H1 (cell line): ENCODE results near the gene SAMD4A. TPM values are rescaled to one million over a fixed set of nuclear protein-coding genes. Genes with fewer than 3 reads are reported as not detected.

Source experiments
- CTCF ChIA-PET: fragments of 300-600 bp; sonication (Branson Sonifier 250); formaldehyde crosslinking; loops from one replicate; lab custom pipeline; 2021; ENCODE audit not compliant: partially characterized antibody; lab: Charles Lee
- POLR2A ChIA-PET: fragments of 300-600 bp; sonication (Branson Sonifier 250); formaldehyde crosslinking; loops from one replicate; lab custom pipeline; 2021; ENCODE audit warnings: inconsistent platforms; ENCODE audit not compliant: partially characterized antibody; lab: Charles Lee
- DNase-seq, 2 experiments: peaks; one replicate each; pipeline versions ENCODE4 v3.0.0 to v3.0.0-alpha.2; 2010 to 2022; ENCODE audit warnings: low spot score in 2 of 2, low read depth in 1 of 2, mixed read lengths in 1 of 2
- FAIRE-seq: peaks from 2 replicates; lab custom pipeline; 2011; peaks lifted over from hg19 to GRCh38; lab: Jason Lieb, UNC
- H2AFZ ChIP-seq: 2 replicates; pipeline ENCODE4 v1.8.1; 2012; ENCODE audit warnings: low read length, inconsistent platforms
- H2AK5ac ChIP-seq: 2 replicates; pipeline ENCODE4 v1.6.1; 2013; ENCODE audit warnings: low read depth, low read length
- H2BK120ac ChIP-seq: replicated peaks from 2 replicates; pipeline ENCODE3; 2013; ENCODE audit warnings: low read depth, low read length, inconsistent platforms
- H2BK12ac ChIP-seq: 2 replicates; pipeline ENCODE4 v1.6.1; 2013; ENCODE audit warnings: low read depth, low read length
- H2BK15ac ChIP-seq: 2 replicates; pipeline ENCODE4 v1.6.1; 2013; ENCODE audit warnings: low read length
- H2BK20ac ChIP-seq: 2 replicates; pipeline ENCODE4 v1.6.1; 2013; ENCODE audit warnings: low read length
- H2BK5ac ChIP-seq: 2 replicates; pipeline ENCODE4 v1.6.1; 2013; ENCODE audit warnings: low read depth, low read length
- H3K14ac ChIP-seq: 2 replicates; pipeline ENCODE4 v1.6.1; 2013; ENCODE audit warnings: inconsistent platforms; ENCODE audit not compliant: insufficient read length
- H3K18ac ChIP-seq: 2 replicates; pipeline ENCODE4 v1.6.1; 2013; ENCODE audit warnings: low read length; ENCODE audit errors: extremely low read depth
- H3K23ac ChIP-seq: 2 replicates; pipeline ENCODE4 v1.6.1; 2013; ENCODE audit warnings: inconsistent platforms; ENCODE audit not compliant: insufficient read length
- H3K23me2 ChIP-seq: 2 replicates; pipeline ENCODE4 v1.6.1; 2013; ENCODE audit warnings: low read depth, low read length
- H3K27ac ChIP-seq: 2 replicates; pipeline ENCODE4 v1.6.1; 2011; ENCODE audit warnings: low read depth, low read length, inconsistent platforms
- H3K27me3 ChIP-seq, 4 experiments: replicated peaks in 1 of 4; 1 replicate in 1 of 4; 2 replicates in 3 of 4; pipeline versions ENCODE4 v1.6.1 to v1.8.1; 2011 to 2013; ENCODE audit warnings: low read length in 3 of 4, mild to moderate bottlenecking in 3 of 4, inconsistent platforms in 2 of 4, mixed read lengths in 2 of 4, moderate library complexity in 1 of 4; ENCODE audit not compliant: control insufficient read depth in 3 of 4, insufficient read depth in 3 of 4; ENCODE audit errors: extremely low read depth in 1 of 4
- H3K36me3 ChIP-seq, 4 experiments: 2 replicates each; pipeline versions ENCODE4 v1.6.1 to v1.8.1; 2011 to 2013; ENCODE audit warnings: mild to moderate bottlenecking in 4 of 4, low read length in 3 of 4, moderate library complexity in 2 of 4, control low read depth in 1 of 4, inconsistent platforms in 1 of 4; ENCODE audit not compliant: insufficient read depth in 4 of 4, control insufficient read depth in 2 of 4
- H3K4ac ChIP-seq: replicated peaks from 2 replicates; pipeline ENCODE3; 2013; ENCODE audit warnings: low read length, low read depth, mixed read lengths, inconsistent platforms; ENCODE audit not compliant: insufficient read length
- H3K4me1 ChIP-seq, 4 experiments: replicated peaks in 1 of 4; 1 replicate in 1 of 4; 2 replicates in 3 of 4; pipeline versions ENCODE4 v1.6.1 to v1.8.1; 2011 to 2013; ENCODE audit warnings: low read length in 3 of 4, inconsistent platforms in 2 of 4, mixed read lengths in 1 of 4; ENCODE audit not compliant: insufficient read depth in 4 of 4, control insufficient read depth in 3 of 4
- H3K4me2 ChIP-seq, 2 experiments: 2 replicates each; pipeline versions ENCODE4 v1.6.1 to v1.8.1; 2011 to 2013; ENCODE audit warnings: low read depth in 2 of 2, low read length in 2 of 2, control low read depth in 1 of 2, inconsistent platforms in 1 of 2, mild to moderate bottlenecking in 1 of 2; ENCODE audit not compliant: insufficient read depth in 1 of 2
- H3K4me3 ChIP-seq, 4 experiments: fragments of 200-600, 300-600 bp in 1 of 4; sonication (generic), shearing (Covaris generic), sonication (Bioruptor Twin) in 1 of 4; 2 replicates each; pipeline versions ENCODE4 v1.5.1 to v1.8.1; 2011 to 2016; ENCODE audit warnings: low read length in 4 of 4, low read depth in 3 of 4, control low read depth in 2 of 4, inconsistent platforms in 2 of 4, mild to moderate bottlenecking in 2 of 4, mixed read lengths in 1 of 4, moderate library complexity in 1 of 4; ENCODE audit not compliant: insufficient read depth in 2 of 4; ENCODE audit errors: extremely low read depth in 1 of 4
- H3K56ac ChIP-seq: replicated peaks from 2 replicates; pipeline ENCODE3; 2013; ENCODE audit warnings: low read depth, mild to moderate bottlenecking, mixed read lengths, low read length, inconsistent platforms; ENCODE audit not compliant: insufficient read length
- H3K79me1 ChIP-seq: 2 replicates; pipeline ENCODE4 v1.6.1; 2013; ENCODE audit warnings: low read depth, low read length, control low read depth
- H3K79me2 ChIP-seq, 2 experiments: 2 replicates each; pipeline versions ENCODE4 v1.6.1 to v1.8.1; 2012 to 2013; ENCODE audit warnings: low read length in 2 of 2, mild to moderate bottlenecking in 2 of 2, inconsistent platforms in 1 of 2; ENCODE audit not compliant: insufficient read depth in 2 of 2, control insufficient read depth in 1 of 2
- H3K9ac ChIP-seq, 4 experiments: replicated peaks in 1 of 4; 1 replicate in 1 of 4; 2 replicates in 3 of 4; pipeline versions ENCODE4 v1.6.1 to v1.8.1; 2011 to 2013; ENCODE audit warnings: low read depth in 3 of 4, low read length in 3 of 4, control low read depth in 2 of 4, mild to moderate bottlenecking in 2 of 4, moderate library complexity in 2 of 4, inconsistent platforms in 1 of 4; ENCODE audit errors: extremely low read depth in 1 of 4
- H3K9me3 ChIP-seq, 2 experiments: 2 replicates each; pipeline versions ENCODE4 v1.6.1 to v1.8.1; 2012 to 2013; ENCODE audit warnings: mild to moderate bottlenecking in 2 of 2, moderate library complexity in 2 of 2, control low read depth in 1 of 2, inconsistent platforms in 1 of 2, low read depth in 1 of 2, low read length in 1 of 2, mixed read lengths in 1 of 2; ENCODE audit not compliant: insufficient read depth in 2 of 2
- H4K20me1 ChIP-seq, 2 experiments: replicated peaks in 1 of 2; 2 replicates each; pipeline versions ENCODE3 to v1.8.1; 2011 to 2013; ENCODE audit warnings: inconsistent platforms in 2 of 2, low read length in 2 of 2, mild to moderate bottlenecking in 1 of 2; ENCODE audit not compliant: insufficient read depth in 2 of 2, control insufficient read depth in 1 of 2
- H4K5ac ChIP-seq: 2 replicates; pipeline ENCODE4 v1.6.1; 2013; ENCODE audit warnings: low read length, low read depth, mixed read lengths, inconsistent platforms; ENCODE audit not compliant: insufficient read length
- H4K8ac ChIP-seq: 2 replicates; pipeline ENCODE4 v1.8.0; 2013; ENCODE audit warnings: mild to moderate bottlenecking, moderate library complexity, low read length, inconsistent platforms; ENCODE audit not compliant: insufficient read depth; ENCODE audit errors: extremely low read depth
- H4K91ac ChIP-seq: replicated peaks from 2 replicates; pipeline ENCODE3; 2013; ENCODE audit warnings: low read length, mixed read lengths, inconsistent platforms; ENCODE audit not compliant: insufficient read length
- ASH2L ChIP-seq: fragments of 200-600, 300-600 bp; sonication (generic); IDR thresholded peaks from one replicate; pipeline ENCODE4 v1.7.1; 2017; ENCODE audit warnings: low read length
- ATF3 ChIP-seq: IDR thresholded peaks from 2 replicates; pipeline ENCODE4 v1.6.1; 2011; ENCODE audit warnings: low read depth, mild to moderate bottlenecking, low read length; ENCODE audit not compliant: insufficient read depth
- BCL11A ChIP-seq, 2 experiments: IDR thresholded peaks; one replicate each; pipeline ENCODE4 v1.6.1; 2011; ENCODE audit warnings: low read depth in 2 of 2, low read length in 2 of 2, mild to moderate bottlenecking in 2 of 2
- HDAC6 ChIP-seq: IDR thresholded peaks from one replicate; pipeline ENCODE4 v1.7.1; 2012; ENCODE audit warnings: low read depth, mild to moderate bottlenecking, inconsistent platforms, low read length, moderate library complexity
- JUN ChIP-seq: IDR thresholded peaks from 2 replicates; pipeline ENCODE4 v1.6.1; 2011; ENCODE audit warnings: low read depth, mild to moderate bottlenecking, improper control_type of control experiment, low read length
- MAX ChIP-seq: IDR thresholded peaks from 2 replicates; pipeline ENCODE4 v1.6.1; 2012; ENCODE audit warnings: inconsistent platforms
- NRF1 ChIP-seq: IDR thresholded peaks from 2 replicates; pipeline ENCODE4 v1.6.1; 2011; ENCODE audit warnings: mild to moderate bottlenecking, low read depth, low read length, improper control_type of control experiment
- POLR2AphosphoS5 ChIP-seq: IDR thresholded peaks from 2 replicates; pipeline ENCODE4 v1.6.1; 2011; ENCODE audit warnings: low read depth, low read length
- RBBP5 ChIP-seq: IDR thresholded peaks from 2 replicates; pipeline ENCODE4 v1.7.1; 2012; ENCODE audit warnings: low read depth, mild to moderate bottlenecking, inconsistent platforms, low read length, moderate library complexity, borderline replicate concordance
- RNF2 ChIP-seq: fragments of 200-900, 300-1000 bp; sonication (generic); IDR thresholded peaks from 2 replicates; pipeline ENCODE4 v1.7.1; 2016; ENCODE audit warnings: borderline replicate concordance, low read depth, mild to moderate bottlenecking, antibody characterized with exemption, low read length; ENCODE audit not compliant: poor library complexity, severe bottlenecking; ENCODE audit errors: missing control alignments
- SIRT6 ChIP-seq: IDR thresholded peaks from one replicate; pipeline ENCODE4 v1.7.1; 2012; ENCODE audit warnings: low read length, inconsistent platforms
- TBP ChIP-seq: IDR thresholded peaks from 2 replicates; pipeline ENCODE4 v1.6.1; 2011; ENCODE audit warnings: low read depth, low read length, improper control_type of control experiment
- YY1 ChIP-seq: IDR thresholded peaks from 2 replicates; pipeline ENCODE4 v1.6.1; 2011; ENCODE audit warnings: low read depth, mild to moderate bottlenecking, low read length
- WGBS, 2 experiments: shearing (Covaris generic) in 1 of 2; methylation state at CpG; one replicate each; pipeline versions ENCODE4 v1.1.6 to v1.1.7; 2013 to 2015; ENCODE audit warnings: low lambda C conversion rate in 2 of 2, mixed read lengths in 2 of 2, inconsistent platforms in 1 of 2, low coverage in 1 of 2, missing lambda C conversion rate in 1 of 2; ENCODE audit not compliant: insufficient replicate concordance in 2 of 2, insufficient coverage in 1 of 2, insufficient read length in 1 of 2; ENCODE audit errors: extremely low coverage in 1 of 2, missing lambda C conversion rate in 1 of 2; 5-methylcytosine and 5-hydroxymethylcytosine counted together
- polyA plus RNA-seq, 7 experiments: library from polyadenylated mRNA; depleted of rRNA in 3 of 7; stranded (reverse) in 5 of 7; unstranded in 2 of 7; fragments of >200 nt in 5 of 7; fragments of 200-250 nt in 2 of 7; gene quantifications; 1 replicate in 5 of 7; 2 replicates in 1 of 7; 4 replicates in 1 of 7; pipeline versions ENCODE4 v1.2.1 to v1.2.3, GENCODE V29; 2011 to 2013; ENCODE audit warnings: missing spikeins in 2 of 7, mixed read lengths in 2 of 7
- total RNA-seq: library from RNA; stranded (reverse); fragmentation: NEBNext Ultra II Directional; extraction: Animal tissue kit (Norgen Biotek cat#: 25700); gene quantifications from 2 replicates; pipeline ENCODE4 v1.2.1, GENCODE V29; 2021

The SAMD4A gene
- total and polyA plus RNA-seq, 2 of the 8 experiments (the other 6 are each of a cell fraction or from before 2014, with no cell fraction given) = 2.4 to 12.3 TPM

GRCh38 chr14:54698966-54699530 is 132.1 kb downstream of the SAMD4A start:
- no peak overlapping the region; the same call in 1 of the 2 replicates for H3K27ac ChIP-seq
- no peak overlapping the region for H3K4ac ChIP-seq
- no peaks in the 10 kb centered on the region for H3K23me2 ChIP-seq
- H4K91ac ChIP-seq = no peak overlapping the region
- no peak overlapping the region for H2BK5ac ChIP-seq
- H3K79me1 ChIP-seq = peaks cover 3% of the 10 kb centered on the region
- 83% methylated on average over 1 of the region's 1 CpG; no CpG with 5 or more reads in 1 of the 2 experiments for WGBS, 2 experiments
- no peak for DNase-seq
- H3K4me2 ChIP-seq = no peak overlapping the region
- no peak overlapping the region for H2BK15ac ChIP-seq
- no peaks in the 10 kb centered on the region for H3K9me3 ChIP-seq
- H3K4me1 ChIP-seq = peaks cover 0 to 2% (median 0%) of the 10 kb centered on the region in 4 experiments; a peak in 1 of 7 replicates
- no peak overlapping the region for H4K5ac ChIP-seq
- H3K14ac ChIP-seq = no peak overlapping the region
- no peak overlapping the region for H3K18ac ChIP-seq
- no peak overlapping the region for H2BK12ac ChIP-seq
- CTCF ChIA-PET = interaction anchor here (1.1 to 5.9 kb wide), 4 partner anchors 9 to 132 kb away, joined by 3 to 31 read pairs (median 20); partner anchors contain the start of gene SAMD4A
- no peak overlapping the region for H3K4me3 ChIP-seq
- no peak overlapping the region for H3K9ac ChIP-seq
- no peak overlapping the region for H2BK120ac ChIP-seq
- H2BK20ac ChIP-seq = no peak overlapping the region
- H3K56ac ChIP-seq = no peak overlapping the region
- no peak overlapping the region for H4K8ac ChIP-seq
- FAIRE-seq = no peak
- H2AFZ ChIP-seq = no peak overlapping the region
- no peaks in the 10 kb centered on the region for H3K79me2 ChIP-seq
- no peak overlapping the region for H2AK5ac ChIP-seq
- H3K36me3 ChIP-seq = no peaks in the 10 kb centered on the region; a peak in 1 of 8 replicates
- H3K23ac ChIP-seq = no peak overlapping the region
- H3K27me3 ChIP-seq = no peaks in the 10 kb centered on the region
- H4K20me1 ChIP-seq = no peaks in the 10 kb centered on the region
- POLR2A ChIA-PET = interaction anchor here (0.6 to 1.6 kb wide), 4 partner anchors 14 to 94 kb away, joined by 3 to 6 read pairs (median 3); no protein-coding TSS in a partner anchor
- TF ChIP-seq SIRT6 = no peak
- no peak for TF ChIP-seq MAX
- TF ChIP-seq HDAC6 = no peak
- TF ChIP-seq YY1 = no peak
- TF ChIP-seq ATF3 = no peak
- no peak for TF ChIP-seq TBP
- TF ChIP-seq BCL11A (IDR thresholded peaks at IDR 0.05; ENCODE audit: low read depth in 2 of 2, low read length in 2 of 2) = no peak
- TF ChIP-seq RNF2 = no peak
- TF ChIP-seq POLR2AphosphoS5 = no peak
- no peak for TF ChIP-seq JUN
- no peak for TF ChIP-seq NRF1
- TF ChIP-seq RBBP5 = no peak
- TF ChIP-seq ASH2L = no peak
